K562 (cell line): Measurements from ENCODE around the gene SEC24C. TPM values are rescaled to one million over a fixed set of nuclear protein-coding genes. Genes with fewer than 3 reads are reported as not detected.
A peak's percentile ranks its signal among the peaks of the same experiment; 100 is the strongest.

Experiments
- CHD2 ChIP-seq: IDR thresholded peaks from 2 replicates; pipeline ENCODE4 v1.6.1; 2011; ENCODE audit warnings: low read depth, low read length
- FOXA3 ChIP-seq, 2 experiments: fragments of 450-650 bp in 1 of 2; sonication (generic) in 1 of 2; formaldehyde crosslinking; IDR thresholded peaks in 1 of 2; conservative IDR thresholded peaks in 1 of 2; 2 replicates each; pipeline versions ENCODE4 v1.4.0 to v1.8.0; 2020 to 2022; ENCODE audit warnings: mild to moderate bottlenecking in 2 of 2, missing genetic modification reagents in 1 of 2
- JUND ChIP-seq, 2 experiments: IDR thresholded peaks; 2 replicates in 1 of 2; 3 replicates in 1 of 2; pipeline ENCODE4 v1.6.1; 2011; ENCODE audit warnings: borderline replicate concordance in 2 of 2, low read depth in 2 of 2, low read length in 2 of 2, improper control_type of control experiment in 1 of 2, missing biosample characterization in 1 of 2, missing genetic modification characterization in 1 of 2, missing genetic modification reagents in 1 of 2
- MEF2D ChIP-seq: conservative IDR thresholded peaks from 2 replicates; pipeline ENCODE4 v1.6.1; 2016; ENCODE audit warnings: low read depth, missing genetic modification characterization, missing compliant biosample characterization
- NR2F6 ChIP-seq: fragments of 450-650 bp; formaldehyde crosslinking; IDR thresholded peaks from 2 replicates; pipeline ENCODE4 v1.4.0; 2020; ENCODE audit warnings: mild to moderate bottlenecking
- RFX7 ChIP-seq: fragments of 250-450 bp; sonication (Bioruptor Pico); IDR thresholded peaks from 2 replicates; pipeline ENCODE4 v1.5.1; 2021; ENCODE audit warnings: mild to moderate bottlenecking
- VEZF1 ChIP-seq: fragments of 200-800 bp; sonication (Bioruptor generic); IDR thresholded peaks from 2 replicates; pipeline ENCODE4 v1.6.1; 2017; ENCODE audit warnings: missing genetic modification characterization, missing compliant biosample characterization
- ZBTB17 ChIP-seq: fragments of 450-650 bp; formaldehyde crosslinking; IDR thresholded peaks from 2 replicates; pipeline ENCODE4 v1.4.0; 2020; ENCODE audit warnings: mild to moderate bottlenecking
- ZNF184 ChIP-seq: sonication (generic); formaldehyde crosslinking; IDR thresholded peaks from 2 replicates; pipeline ENCODE4 v1.5.0; 2020; ENCODE audit warnings: missing genetic modification reagents
- ZNF3 ChIP-seq: fragments of 250-450 bp; sonication (Bioruptor Pico); IDR thresholded peaks from 2 replicates; pipeline ENCODE4 v1.5.0; 2021; ENCODE audit warnings: mild to moderate bottlenecking, moderate library complexity
- ZNF449 ChIP-seq: fragments of 250-450 bp; sonication (Bioruptor Pico); IDR thresholded peaks from 2 replicates; pipeline ENCODE4 v1.8.0; 2022; ENCODE audit warnings: moderate library complexity, mild to moderate bottlenecking, inconsistent platforms
- ZNF518B ChIP-seq: fragments of 250-450 bp; sonication (Bioruptor Pico); IDR thresholded peaks from 2 replicates; pipeline ENCODE4 v1.5.0; 2021; ENCODE audit warnings: mild to moderate bottlenecking, moderate library complexity
- ZNF76 ChIP-seq: fragments of 250-450 bp; sonication (Bioruptor Pico); IDR thresholded peaks from 2 replicates; pipeline ENCODE4 v1.4.0; 2020; ENCODE audit warnings: mild to moderate bottlenecking, moderate library complexity, borderline replicate concordance
- polyA plus RNA-seq, 8 experiments: library from polyadenylated mRNA; depleted of rRNA in 4 of 8; stranded (reverse) in 5 of 8; unstranded in 3 of 8; fragments of >200 nt; fragmentation: Nextera tagmentation in 2 of 8; fragmentation: Illumina TruSeq in 1 of 8; extraction: Ambion mirVana in 2 of 8; extraction: Trizol in 1 of 8; gene quantifications; 2 replicates each; pipeline versions ENCODE4 v1.2.1 to v1.2.3, GENCODE V29; 2011 to 2014; ENCODE audit warnings: inconsistent platforms in 1 of 8, missing spikeins in 1 of 8
- total RNA-seq, 7 experiments: library from RNA; depleted of rRNA in 6 of 7; stranded (reverse); fragments of >200 nt in 6 of 7; fragmentation: Illumina TruSeq in 2 of 7; extraction: Trizol in 2 of 7; gene quantifications; 2 replicates each; pipeline versions ENCODE4 v1.2.1 to v1.2.3, GENCODE V29; 2011 to 2021; ENCODE audit warnings: low replicate concordance in 1 of 7
- TF ChIP-seq, protein P1 (sequence below), 2 experiments: fragments of 250-450 bp in 1 of 2; fragments of 450-650 bp in 1 of 2; sonication (Bioruptor Pico) in 1 of 2; IDR thresholded peaks; 2 replicates each; pipeline versions ENCODE4 v1.6.1 to v1.8.0; 2016 to 2021; ENCODE audit warnings: mild to moderate bottlenecking in 2 of 2, moderate library complexity in 2 of 2, missing compliant biosample characterization in 1 of 2, missing genetic modification characterization in 1 of 2
- TF ChIP-seq, protein P2 (sequence below): sonication (generic); formaldehyde crosslinking; IDR thresholded peaks from 2 replicates; pipeline ENCODE4 v1.8.0; 2022; ENCODE audit warnings: mild to moderate bottlenecking, low read depth, missing genetic modification reagents
- TF ChIP-seq, protein P3 (sequence below): fragments of 250-450 bp; sonication (Bioruptor Pico); IDR thresholded peaks from 2 replicates; pipeline ENCODE4 v1.8.0; 2021; ENCODE audit warnings: borderline replicate concordance, mild to moderate bottlenecking, moderate library complexity; ENCODE audit not compliant: poor library complexity, severe bottlenecking

The SEC24C gene
- total and polyA plus RNA-seq, 9 of the 15 experiments (the other 6 are each of a cell fraction or from before 2014, with no cell fraction given): 19.0 to 115 (median 70.5) TPM

DNA sequence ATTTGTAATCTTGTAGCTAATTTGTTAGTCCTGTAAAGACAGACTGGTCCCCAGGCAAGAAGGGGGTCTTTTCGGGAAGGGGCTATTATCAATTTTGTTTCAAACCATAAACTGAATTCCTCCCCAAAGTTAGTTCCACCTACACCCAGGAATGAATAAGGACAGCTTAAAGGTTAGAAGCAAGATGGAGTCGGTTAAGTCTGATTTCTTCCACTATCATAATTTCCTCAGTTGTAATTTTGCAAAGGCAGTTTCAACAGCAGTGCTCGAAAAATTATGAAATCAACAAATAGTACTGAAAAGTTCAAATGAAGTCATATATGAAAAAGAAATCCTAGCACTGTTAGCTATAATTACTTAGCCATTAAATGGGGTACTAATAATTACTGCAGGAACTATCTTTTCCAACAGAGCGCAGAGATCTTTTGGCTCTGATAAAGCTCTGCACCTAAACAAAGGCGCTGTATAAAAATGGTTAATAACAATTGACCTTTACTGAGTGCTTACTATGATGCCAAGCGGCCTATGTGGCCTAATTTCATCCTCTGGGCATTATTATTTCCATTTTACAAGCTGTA lies 756 bp upstream of the SEC24C start (continued):
- TF ChIP-seq ZNF449 (CRISPR knock-in tag): peak; percentile 99
- TF ChIP-seq, protein P1, sequence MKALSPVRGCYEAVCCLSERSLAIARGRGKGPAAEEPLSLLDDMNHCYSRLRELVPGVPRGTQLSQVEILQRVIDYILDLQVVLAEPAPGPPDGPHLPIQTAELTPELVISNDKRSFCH (CRISPR knock-in tag; IDR thresholded peaks at IDR 0.05): peak; percentile 94
- TF ChIP-seq, protein P1 (tag; IDR thresholded peaks at IDR 0.05): peak; percentile 99
- TF ChIP-seq ZNF3 (CRISPR knock-in tag): peak; percentile 88
- peak in 1 of 2 experiments; percentile 69; a peak in 2 of 4 replicates for TF ChIP-seq FOXA3 (CRISPR knock-in tag; conservative IDR thresholded peaks at IDR 0.05 in 1 of 2, IDR thresholded peaks at IDR 0.05 in 1 of 2)
- peak; percentile 96 for TF ChIP-seq MEF2D (tag)
- TF ChIP-seq ZBTB17 (CRISPR knock-in tag): peak; percentile 95
- no peak for TF ChIP-seq JUND (IDR thresholded peaks at IDR 0.05; ENCODE audit: borderline replicate concordance, low read depth, low read length)
- TF ChIP-seq JUND (tag; IDR thresholded peaks at IDR 0.05; ENCODE audit: borderline replicate concordance, low read depth, low read length): peak; percentile 63; the same call in 2 of the 3 replicates
- no peak for TF ChIP-seq CHD2
- TF ChIP-seq VEZF1 (CRISPR knock-in tag): no peak
- peak; percentile 95 for TF ChIP-seq RFX7 (CRISPR knock-in tag)
- TF ChIP-seq ZNF76: peak; percentile 97
- TF ChIP-seq, protein P2, sequence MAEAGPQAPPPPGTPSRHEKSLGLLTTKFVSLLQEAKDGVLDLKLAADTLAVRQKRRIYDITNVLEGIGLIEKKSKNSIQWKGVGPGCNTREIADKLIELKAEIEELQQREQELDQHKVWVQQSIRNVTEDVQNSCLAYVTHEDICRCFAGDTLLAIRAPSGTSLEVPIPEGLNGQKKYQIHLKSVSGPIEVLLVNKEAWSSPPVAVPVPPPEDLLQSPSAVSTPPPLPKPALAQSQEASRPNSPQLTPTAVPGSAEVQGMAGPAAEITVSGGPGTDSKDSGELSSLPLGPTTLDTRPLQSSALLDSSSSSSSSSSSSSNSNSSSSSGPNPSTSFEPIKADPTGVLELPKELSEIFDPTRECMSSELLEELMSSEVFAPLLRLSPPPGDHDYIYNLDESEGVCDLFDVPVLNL (CRISPR knock-in tag): no peak
- TF ChIP-seq, protein P3, sequence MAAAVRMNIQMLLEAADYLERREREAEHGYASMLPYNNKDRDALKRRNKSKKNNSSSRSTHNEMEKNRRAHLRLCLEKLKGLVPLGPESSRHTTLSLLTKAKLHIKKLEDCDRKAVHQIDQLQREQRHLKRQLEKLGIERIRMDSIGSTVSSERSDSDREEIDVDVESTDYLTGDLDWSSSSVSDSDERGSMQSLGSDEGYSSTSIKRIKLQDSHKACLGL: peak; percentile 73
- TF ChIP-seq ZNF184 (CRISPR knock-in tag): no peak
- peak; percentile 85; the same call in 1 of the 2 replicates for TF ChIP-seq ZNF518B
- TF ChIP-seq NR2F6 (CRISPR knock-in tag): peak; percentile 95
